RWPE1 (cell line): ENCODE results near the gene COTL1.
A peak's percentile ranks its signal among the peaks of the same experiment; 100 is the strongest.

Source experiments
- CTCF ChIA-PET: fragments of 350-600 bp; sonication (Branson Sonifier 250); formaldehyde crosslinking; extraction: SDS; loops from one replicate; lab custom pipeline; 2021; lab: Yijun Ruan, JAX
- POLR2A ChIA-PET: fragments of 400-600 bp; formaldehyde crosslinking; extraction: SDS; loops from one replicate; lab custom pipeline; 2020; ENCODE audit warnings: antibody characterized with exemption; ENCODE audit not compliant: low non-redundant PET; lab: Yijun Ruan, JAX
- DNase-seq: peaks from one replicate; pipeline ENCODE4 v3.0.0; 2012; ENCODE audit warnings: low spot score
- H3K27ac ChIP-seq: fragments of 450-650 bp; 2 replicates; pipeline ENCODE4 v1.5.1; 2017
- TF ChIP-seq, protein P1 (sequence below): fragments of 450-650 bp; conservative IDR thresholded peaks from 2 replicates; pipeline ENCODE4 v1.5.1; 2017; ENCODE audit warnings: low read depth, mild to moderate bottlenecking

Gene COTL1

GRCh38 chr16:84588991-84589390, 28.9 kb downstream of the COTL1 start:
- no peak overlapping the region for H3K27ac ChIP-seq
- POLR2A ChIA-PET, result no interaction called here
- no peak for DNase-seq
- TF ChIP-seq, protein P1, sequence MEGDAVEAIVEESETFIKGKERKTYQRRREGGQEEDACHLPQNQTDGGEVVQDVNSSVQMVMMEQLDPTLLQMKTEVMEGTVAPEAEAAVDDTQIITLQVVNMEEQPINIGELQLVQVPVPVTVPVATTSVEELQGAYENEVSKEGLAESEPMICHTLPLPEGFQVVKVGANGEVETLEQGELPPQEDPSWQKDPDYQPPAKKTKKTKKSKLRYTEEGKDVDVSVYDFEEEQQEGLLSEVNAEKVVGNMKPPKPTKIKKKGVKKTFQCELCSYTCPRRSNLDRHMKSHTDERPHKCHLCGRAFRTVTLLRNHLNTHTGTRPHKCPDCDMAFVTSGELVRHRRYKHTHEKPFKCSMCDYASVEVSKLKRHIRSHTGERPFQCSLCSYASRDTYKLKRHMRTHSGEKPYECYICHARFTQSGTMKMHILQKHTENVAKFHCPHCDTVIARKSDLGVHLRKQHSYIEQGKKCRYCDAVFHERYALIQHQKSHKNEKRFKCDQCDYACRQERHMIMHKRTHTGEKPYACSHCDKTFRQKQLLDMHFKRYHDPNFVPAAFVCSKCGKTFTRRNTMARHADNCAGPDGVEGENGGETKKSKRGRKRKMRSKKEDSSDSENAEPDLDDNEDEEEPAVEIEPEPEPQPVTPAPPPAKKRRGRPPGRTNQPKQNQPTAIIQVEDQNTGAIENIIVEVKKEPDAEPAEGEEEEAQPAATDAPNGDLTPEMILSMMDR, result no peak
- CTCF ChIA-PET, result no interaction called here

GRCh38 chr16:84585886-84586285, 32.0 kb downstream of the COTL1 start:
- TF ChIP-seq, protein P1, result no peak
- H3K27ac ChIP-seq, result no peak overlapping the region
- ChIA-PET CTCF (no interaction called here), POLR2A (no interaction called here)
- peak; percentile 47 for DNase-seq

DNA sequence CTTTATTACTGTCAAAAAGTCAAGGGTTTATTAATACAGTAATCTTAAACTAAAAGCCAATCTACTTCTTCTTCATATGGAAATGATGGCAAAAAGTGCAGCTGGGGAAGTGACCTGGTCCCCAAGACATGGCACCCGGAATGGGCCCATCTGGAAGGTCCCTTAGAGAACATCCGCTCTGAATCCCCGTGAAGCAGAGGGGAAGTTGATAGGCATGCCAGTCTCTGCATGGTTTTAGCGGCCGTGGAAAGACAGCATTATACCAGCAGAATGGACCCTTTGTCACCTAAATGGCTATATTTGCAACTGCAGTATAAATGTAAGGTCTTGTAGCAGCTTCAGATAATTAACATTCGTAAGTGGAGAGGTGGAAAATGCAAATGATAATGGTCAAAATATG, 32.4 kb downstream of the COTL1 start:
- DNase-seq, result no peak
- ChIA-PET CTCF (no interaction called here), POLR2A (no interaction called here)
- TF ChIP-seq, protein P1, result no peak
- H3K27ac ChIP-seq, result no peak overlapping the region

DNA sequence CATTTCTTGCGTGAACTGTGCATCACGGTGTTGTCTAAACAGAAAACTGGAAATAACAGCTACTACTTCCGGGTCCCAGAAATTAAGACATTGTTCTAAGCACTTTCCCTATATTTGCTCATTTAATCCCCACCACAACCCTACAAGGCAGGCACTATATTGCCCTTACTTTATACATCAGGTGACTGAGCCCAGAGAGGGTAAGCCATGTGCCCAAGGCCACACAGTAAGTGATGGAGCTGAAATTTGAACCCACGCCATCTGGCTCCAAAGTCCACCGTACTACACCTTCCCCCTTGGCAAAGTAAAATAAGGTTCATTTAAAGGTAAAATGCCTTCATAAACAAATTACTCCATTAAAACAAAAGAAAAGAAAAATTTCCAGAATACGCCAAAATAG, 33.2 kb downstream of the COTL1 start:
- CTCF ChIA-PET, result no interaction called here
- DNase-seq, result no peak
- TF ChIP-seq, protein P1, result no peak
- no peak overlapping the region for H3K27ac ChIP-seq
- POLR2A ChIA-PET, result no interaction called here

GRCh38 chr16:84583995-84584394, 33.9 kb downstream of the COTL1 start:
- DNase-seq, result no peak
- H3K27ac ChIP-seq, result 0 out of 2 replicates have a peak overlapping the region, but pooled peaks have one; percentile 37
- ChIA-PET CTCF (no interaction called here), POLR2A (no interaction called here)
- TF ChIP-seq, protein P1, result no peak

DNA sequence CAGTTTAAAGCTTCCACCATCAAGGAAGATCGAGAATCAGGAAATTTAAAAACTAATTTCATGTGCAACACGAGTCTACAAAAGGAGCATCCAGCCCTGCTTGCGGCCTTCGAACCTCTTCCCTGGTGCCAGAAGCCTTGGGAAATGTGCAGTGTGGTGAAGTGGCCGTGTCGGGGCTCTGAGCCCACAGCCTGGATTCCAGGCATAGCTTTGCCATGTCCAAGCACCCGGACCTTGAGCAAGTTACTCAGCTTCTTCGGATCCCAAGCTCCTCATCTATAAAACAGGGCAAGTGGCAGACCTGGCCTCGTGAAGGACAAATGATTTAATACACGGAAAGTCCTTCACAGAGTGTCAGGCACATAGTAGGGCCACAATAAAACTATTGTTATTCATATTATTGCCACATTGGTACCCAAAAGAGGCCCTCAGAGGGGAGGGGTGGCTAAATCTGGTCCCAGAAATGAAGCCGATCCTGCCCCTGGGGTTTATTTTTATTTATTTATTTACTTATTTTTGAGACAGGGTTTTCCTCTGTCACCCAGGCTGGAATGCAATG, 34.8 kb downstream of the COTL1 start:
- POLR2A ChIA-PET, result no interaction called here
- DNase-seq, result no peak
- CTCF ChIA-PET, result interaction anchor here (0.7 kb wide), 1 partner anchor 118 kb away, joined by 3 read pairs; no protein-coding TSS in a partner anchor
- peak overlapping the region; percentile 37 for H3K27ac ChIP-seq
- TF ChIP-seq, protein P1, result no peak

DNA sequence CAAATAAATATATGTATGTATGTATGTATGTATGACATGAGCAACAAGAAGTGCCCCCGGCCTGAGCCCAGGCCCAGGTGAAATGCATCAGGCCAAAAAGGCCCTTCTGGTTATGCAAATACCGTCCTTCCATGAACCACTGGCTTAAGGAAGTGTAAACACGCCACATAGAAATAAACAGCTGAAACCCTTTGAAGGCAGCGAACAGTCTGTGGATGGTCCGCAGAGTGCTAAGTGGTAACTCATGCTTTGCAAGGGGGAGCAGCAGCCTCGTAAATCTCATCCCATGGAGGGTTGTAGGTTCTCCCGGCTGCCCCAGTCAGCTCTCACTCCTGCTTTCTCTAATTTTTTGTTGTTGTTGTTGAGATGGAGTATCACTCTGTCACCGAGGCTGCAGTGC, 36.7 kb downstream of the COTL1 start:
- no peak overlapping the region for H3K27ac ChIP-seq
- ChIA-PET CTCF (interaction anchor here (0.7 kb wide), 2 partner anchors 67 to 73 kb away, joined by 3 to 5 read pairs; no protein-coding TSS in a partner anchor), POLR2A (no interaction called here)
- TF ChIP-seq, protein P1, result no peak
- no peak for DNase-seq
